ENCODE measurements around the gene TTYH2.
"Not testable (repeated sequence)": the region's sequence is repeated elsewhere in the genome, so short reads cannot be mapped to it uniquely, and the experiment has no call there.

Gene TTYH2

GRCh38 chr17:74239172-74239571 lies 25.8 kb downstream of the TTYH2 start:
- no peak for DNase-seq

- DNase-seq, result no peak
These were observed 27.3 kb downstream of the TTYH2 start for GRCh38 chr17:74240618-74241205.

GRCh38 chr17:74241431-74241830 lies 28.1 kb downstream of the TTYH2 start:
- no peak for DNase-seq

GRCh38 chr17:74241847-74242246 lies 28.5 kb downstream of the TTYH2 start:
- DNase-seq, result no peak

GRCh38 chr17:74243013-74243755 lies 29.8 kb downstream of the TTYH2 start:
- DNase-seq, result no peak

GRCh38 chr17:74244128-74244527 lies 30.8 kb downstream of the TTYH2 start:
- DNase-seq, result no peak

GRCh38 chr17:74244548-74244947 lies 31.2 kb downstream of the TTYH2 start:
- DNase-seq, result no peak

- no peak for DNase-seq
These were observed 31.9 kb downstream of the TTYH2 start for GRCh38 chr17:74245145-74245831.

- no peak for DNase-seq
These were observed 32.5 kb downstream of the TTYH2 start for GRCh38 chr17:74245871-74246270.

- DNase-seq, result no peak
These were observed 36.4 kb downstream of the TTYH2 start for GRCh38 chr17:74249590-74250270.

GRCh38 chr17:74250324-74250995 lies 37.1 kb downstream of the TTYH2 start:
- DNase-seq, result no peak

GRCh38 chr17:74251051-74251450 lies 37.7 kb downstream of the TTYH2 start:
- no peak for DNase-seq

- no peak for DNase-seq
These were observed 38.2 kb downstream of the TTYH2 start for GRCh38 chr17:74251569-74251968.

GRCh38 chr17:74252211-74252610 lies 38.8 kb downstream of the TTYH2 start:
- DNase-seq, result no peak

- DNase-seq, result no peak
These were observed 39.7 kb downstream of the TTYH2 start for GRCh38 chr17:74253036-74253435.

- no peak for DNase-seq
These were observed 43.9 kb downstream of the TTYH2 start for GRCh38 chr17:74257311-74257710.

GRCh38 chr17:74259667-74260524 lies 46.5 kb downstream of the TTYH2 start:
- DNase-seq, result no peak

- no peak for DNase-seq
These were observed 47.1 kb downstream of the TTYH2 start for GRCh38 chr17:74260525-74260850.

- no peak for DNase-seq
These were observed 49.2 kb downstream of the TTYH2 start for GRCh38 chr17:74262601-74263000.

GRCh38 chr17:74267054-74267453 lies 53.7 kb downstream of the TTYH2 start:
- not testable (repeated sequence) for DNase-seq

- DNase-seq, result no peak
These were observed 54.2 kb downstream of the TTYH2 start for GRCh38 chr17:74267579-74267978.

GRCh38 chr17:74267987-74268499 lies 54.7 kb downstream of the TTYH2 start:
- no peak for DNase-seq

All from central memory CD4-positive, alpha-beta T cell (primary cell).